ENCODE measurements around the gene CNN3.

The CNN3 gene

GRCh38 chr1:94926915-94927404, at the start of gene CNN3:
Gene CNN3 (minus strand): TSS chr1:94927110. CDS start chr1:94926894, 216 bp downstream.
- DNase-seq, result peak; percentile 71 to 84

GRCh38 chr1:94974824-94975223, 47.9 kb upstream of the CNN3 start:
- no peak for DNase-seq

- no peak for DNase-seq
Observed at GRCh38 chr1:94974241-94974640, 47.3 kb upstream of the CNN3 start.

GRCh38 chr1:94973309-94973922, 46.5 kb upstream of the CNN3 start:
- DNase-seq, result no peak

GRCh38 chr1:94971491-94971924, 44.6 kb upstream of the CNN3 start:
- DNase-seq, result no peak

- DNase-seq, result no peak
Observed at GRCh38 chr1:94970783-94971182, 43.9 kb upstream of the CNN3 start.

- DNase-seq, result no peak
Observed at GRCh38 chr1:94969137-94969536, 42.2 kb upstream of the CNN3 start.

GRCh38 chr1:94966033-94966432, 39.1 kb upstream of the CNN3 start:
- DNase-seq, result no peak

- no peak for DNase-seq
Observed at GRCh38 chr1:94963864-94964263, 37.0 kb upstream of the CNN3 start.

- DNase-seq, result no peak
Observed at GRCh38 chr1:94962409-94963265, 35.7 kb upstream of the CNN3 start.

GRCh38 chr1:94961988-94962387, 35.1 kb upstream of the CNN3 start:
- no peak for DNase-seq

- no peak for DNase-seq
Observed at GRCh38 chr1:94961582-94961981, 34.7 kb upstream of the CNN3 start.

GRCh38 chr1:94958081-94958480, 31.2 kb upstream of the CNN3 start:
- no peak for DNase-seq

GRCh38 chr1:94955767-94956632, 29.1 kb upstream of the CNN3 start:
- peak; percentile 50 to 86 for DNase-seq

GRCh38 chr1:94954263-94955220, 27.6 kb upstream of the CNN3 start:
- DNase-seq, result no peak

GRCh38 chr1:94953746-94954145, 26.8 kb upstream of the CNN3 start:
- no peak for DNase-seq

GRCh38 chr1:94953107-94953506, 26.2 kb upstream of the CNN3 start:
- DNase-seq, result no peak

GRCh38 chr1:94952539-94952938, 25.6 kb upstream of the CNN3 start:
- DNase-seq, result no peak

- DNase-seq, result no peak
Observed at GRCh38 chr1:94951509-94952208, 24.7 kb upstream of the CNN3 start.

- no peak for DNase-seq
Observed at GRCh38 chr1:94951046-94951445, 24.1 kb upstream of the CNN3 start.
